GM06990 (cell line): Measurements from ENCODE around the gene LRRC40.
"Not testable (repeated sequence)": the region's sequence is repeated elsewhere in the genome, so short reads cannot be mapped to it uniquely, and the experiment has no call there.

Experiments used
- DNase-seq: peaks from one replicate; pipeline ENCODE4 v3.0.0-alpha.2; 2011; ENCODE audit not compliant: insufficient read length; ENCODE audit errors: extremely low read depth
- H3K27me3 ChIP-seq: replicated peaks from 2 replicates; pipeline ENCODE4 v1.6.0; 2011; ENCODE audit warnings: low read length; ENCODE audit not compliant: control insufficient read depth, insufficient read depth
- H3K36me3 ChIP-seq: 2 replicates; pipeline ENCODE4 v1.5.1; 2011; ENCODE audit warnings: low read length; ENCODE audit not compliant: control insufficient read depth, insufficient read depth
- H3K4me3 ChIP-seq: replicated peaks from 2 replicates; pipeline ENCODE4 v1.5.1; 2011; ENCODE audit warnings: low read depth, mild to moderate bottlenecking, control low read depth, low read length
- TF ChIP-seq, protein P1 (sequence below): IDR thresholded peaks from 2 replicates; pipeline ENCODE4 v1.5.1; 2011; ENCODE audit warnings: low read length, control low read depth, mild to moderate bottlenecking, inconsistent platforms; ENCODE audit not compliant: insufficient read depth, poor library complexity, severe bottlenecking

The LRRC40 gene

DNA sequence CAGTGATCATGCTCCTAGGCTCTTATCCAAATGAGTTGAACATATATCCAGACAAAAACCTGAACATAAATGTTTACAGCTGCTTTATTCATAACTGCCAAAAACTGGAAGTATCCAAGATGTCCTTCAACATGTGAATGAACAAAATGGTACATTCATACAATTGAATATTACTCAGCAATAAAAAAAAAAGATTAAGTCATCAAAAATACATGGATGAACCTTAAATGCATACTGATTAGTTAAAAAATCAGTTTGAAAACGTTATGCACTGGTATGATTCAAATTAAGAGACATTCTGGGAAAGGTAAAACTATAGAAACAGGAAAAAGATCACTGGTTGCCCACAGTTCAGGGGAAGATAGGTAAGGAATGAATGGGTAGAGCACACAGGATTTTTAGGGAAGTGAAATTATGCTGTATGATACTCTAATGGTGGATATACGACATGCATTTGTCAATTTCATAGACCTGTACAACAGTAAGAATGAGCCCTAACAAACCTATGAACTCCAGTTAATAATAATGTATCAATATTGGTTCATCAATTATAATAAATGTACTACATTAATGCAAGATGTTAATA is 3.1 kb downstream of the LRRC40 start:
- Histone ChIP-seq H3K27me3 (no peaks in the 10 kb centered on the region), H3K36me3 (no peaks in the 10 kb centered on the region), H3K4me3 (no peak overlapping the region)
- TF ChIP-seq, protein P1, sequence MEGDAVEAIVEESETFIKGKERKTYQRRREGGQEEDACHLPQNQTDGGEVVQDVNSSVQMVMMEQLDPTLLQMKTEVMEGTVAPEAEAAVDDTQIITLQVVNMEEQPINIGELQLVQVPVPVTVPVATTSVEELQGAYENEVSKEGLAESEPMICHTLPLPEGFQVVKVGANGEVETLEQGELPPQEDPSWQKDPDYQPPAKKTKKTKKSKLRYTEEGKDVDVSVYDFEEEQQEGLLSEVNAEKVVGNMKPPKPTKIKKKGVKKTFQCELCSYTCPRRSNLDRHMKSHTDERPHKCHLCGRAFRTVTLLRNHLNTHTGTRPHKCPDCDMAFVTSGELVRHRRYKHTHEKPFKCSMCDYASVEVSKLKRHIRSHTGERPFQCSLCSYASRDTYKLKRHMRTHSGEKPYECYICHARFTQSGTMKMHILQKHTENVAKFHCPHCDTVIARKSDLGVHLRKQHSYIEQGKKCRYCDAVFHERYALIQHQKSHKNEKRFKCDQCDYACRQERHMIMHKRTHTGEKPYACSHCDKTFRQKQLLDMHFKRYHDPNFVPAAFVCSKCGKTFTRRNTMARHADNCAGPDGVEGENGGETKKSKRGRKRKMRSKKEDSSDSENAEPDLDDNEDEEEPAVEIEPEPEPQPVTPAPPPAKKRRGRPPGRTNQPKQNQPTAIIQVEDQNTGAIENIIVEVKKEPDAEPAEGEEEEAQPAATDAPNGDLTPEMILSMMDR: no peak
- no peak for DNase-seq

- TF ChIP-seq, protein P1: no peak
These were observed 5.3 kb downstream of the LRRC40 start for GRCh38 chr1:70200065-70200464.

DNA sequence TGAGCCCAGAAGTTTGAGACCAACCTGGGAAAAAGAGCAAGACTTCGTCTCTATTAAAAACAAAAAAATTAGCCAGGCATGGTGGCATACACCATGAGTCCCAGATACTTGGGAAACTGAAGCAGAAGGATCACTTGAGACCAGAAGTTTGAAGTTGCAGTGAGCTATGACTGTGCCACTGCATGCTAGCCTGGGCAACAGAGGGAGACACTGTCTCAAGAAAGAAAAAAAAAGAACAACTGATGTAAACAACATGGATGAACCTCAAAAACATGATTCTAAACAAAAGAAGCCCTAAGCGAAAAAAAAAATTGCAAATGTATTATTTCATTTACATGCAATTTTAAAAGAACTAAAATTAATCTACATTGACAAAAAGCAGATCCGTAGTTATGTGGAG is 9.0 kb downstream of the LRRC40 start:
- no peaks in the 10 kb centered on the region for H3K27me3 ChIP-seq
- no peaks in the 10 kb centered on the region for H3K36me3 ChIP-seq
- no peak for DNase-seq
- H3K4me3 ChIP-seq: no peak overlapping the region
- TF ChIP-seq, protein P1: no peak

More at GRCh38 chr1:70200065-70200464, 5.3 kb downstream of the LRRC40 start:
- no peak for DNase-seq
- H3K27me3 ChIP-seq: no peaks in the 10 kb centered on the region
- H3K36me3 ChIP-seq: no peaks in the 10 kb centered on the region
- no peak overlapping the region for H3K4me3 ChIP-seq

DNA sequence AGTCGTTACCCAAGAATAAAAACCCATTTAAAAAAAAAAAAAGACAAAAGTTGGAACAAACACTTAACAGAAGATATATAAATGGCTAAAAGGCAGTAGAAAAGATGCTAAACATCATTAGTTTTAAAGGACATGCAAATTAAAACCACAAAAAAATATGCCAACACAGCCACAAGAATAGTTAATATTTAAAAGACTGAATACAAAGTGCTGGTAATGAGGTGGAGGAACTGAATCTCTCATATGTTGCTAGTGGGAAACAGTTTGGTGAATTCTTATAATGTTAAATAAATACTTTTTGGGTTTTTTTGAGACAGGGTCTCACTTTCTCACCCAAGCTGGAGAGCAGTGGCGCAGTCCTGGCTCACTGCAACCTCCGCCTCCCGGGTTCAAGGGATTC is 10.0 kb downstream of the LRRC40 start:
- H3K4me3 ChIP-seq: no peak overlapping the region
- no peak for DNase-seq
- H3K36me3 ChIP-seq: no peaks in the 10 kb centered on the region
- no peaks in the 10 kb centered on the region for H3K27me3 ChIP-seq
- TF ChIP-seq, protein P1: no peak

- Histone ChIP-seq H3K4me3 (no peak overlapping the region), H3K27me3 (no peaks in the 10 kb centered on the region), H3K36me3 (no peaks in the 10 kb centered on the region)
- TF ChIP-seq, protein P1: no peak
- no peak for DNase-seq
These were observed 10.8 kb downstream of the LRRC40 start for GRCh38 chr1:70194601-70195000.

GRCh38 chr1:70192446-70192845 is 12.9 kb downstream of the LRRC40 start:
- not testable (repeated sequence) for DNase-seq, H3K4me3 ChIP-seq, H3K36me3 ChIP-seq, H3K27me3 ChIP-seq
